ENCODE measurements around the gene RSPH6A. TPM values are rescaled to one million over a fixed set of nuclear protein-coding genes. Genes with fewer than 3 reads are reported as not detected.
A peak's percentile ranks its signal among the peaks of the same experiment; 100 is the strongest.

RSPH6A gene
- total RNA-seq, 1 experiment from 2014 or later, result not detected

DNA sequence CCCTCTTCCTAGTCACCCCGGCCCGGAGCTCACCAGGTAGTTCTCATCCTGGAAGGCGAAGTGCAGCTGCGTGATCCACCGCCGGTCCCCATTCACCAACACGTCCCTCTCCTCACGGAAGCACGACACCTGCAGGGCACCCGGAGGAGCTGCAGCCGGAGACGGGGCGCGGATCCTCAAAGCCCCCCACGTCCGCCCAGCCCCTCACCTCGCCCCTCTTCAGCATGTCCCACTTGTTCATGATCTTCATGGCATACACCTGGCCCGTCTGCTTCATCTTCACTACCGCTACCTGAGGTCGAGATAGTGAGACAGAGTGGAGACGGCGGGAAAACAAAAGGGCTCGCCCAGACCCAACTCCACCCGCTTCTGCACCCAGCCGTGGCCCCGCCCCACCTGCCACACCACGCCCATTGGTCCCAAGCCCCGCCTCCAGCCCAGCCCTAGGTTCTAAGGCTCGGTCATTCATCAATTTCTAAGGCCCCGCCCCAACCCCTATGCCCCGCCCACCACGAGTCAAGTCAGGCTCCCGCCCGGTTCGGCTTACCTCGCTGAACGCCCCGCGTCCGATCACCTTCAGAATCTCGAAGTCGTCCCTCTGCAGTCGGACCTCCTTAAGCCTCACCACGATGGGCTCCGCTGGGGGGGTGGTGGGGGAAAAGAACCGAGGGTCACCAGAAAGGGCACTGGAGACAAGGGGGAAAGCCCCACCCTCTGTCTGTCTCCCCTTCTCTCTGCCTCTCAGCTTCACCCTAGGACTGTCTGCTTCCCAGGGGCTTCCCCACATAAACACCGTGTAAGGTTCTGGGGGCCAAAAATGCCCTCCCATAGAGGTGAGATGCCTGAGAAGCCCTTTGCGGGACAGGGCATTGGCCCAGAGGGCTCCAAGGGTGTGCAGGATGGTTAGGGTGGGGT is 35.6 kb downstream of the RSPH6A start:
- no peak overlapping the region for H3K27ac ChIP-seq (ENCODE audit: low read length)
- peak; percentile 97 for DNase-seq
- no peaks in the 10 kb centered on the region for H3K9me2 ChIP-seq (replicated peaks; ENCODE audit: insufficient read depth, low read length)
- H4K20me1 ChIP-seq (ENCODE audit: insufficient read depth, low read depth, low read length), result peaks cover 10% of the 10 kb centered on the region; the same call in 1 of the 2 replicates
- H3K4me2 ChIP-seq (ENCODE audit: low read depth, low read length, poor library complexity, severe bottlenecking), result peak overlapping the region; percentile 58
- peak overlapping the region; percentile 44 for H3K9ac ChIP-seq (ENCODE audit: low read length)
- no peaks in the 10 kb centered on the region for H3K9me3 ChIP-seq (ENCODE audit: low read length)
- H3K36me3 ChIP-seq (ENCODE audit: insufficient read depth, low read length), result peaks cover 4% of the 10 kb centered on the region; the same call in 1 of the 2 replicates
- H2AFZ ChIP-seq (ENCODE audit: low read length), result no peak overlapping the region
- H3K27me3 ChIP-seq (ENCODE audit: low read length), result no peaks in the 10 kb centered on the region
- H3K4me1 ChIP-seq (ENCODE audit: low read length), result peaks cover 14% of the 10 kb centered on the region
- H3K4me3 ChIP-seq (ENCODE audit: low read length), result peak overlapping the region; percentile 38; the same call in 1 of the 2 replicates
- no peaks in the 10 kb centered on the region for H3K79me2 ChIP-seq (ENCODE audit: low read length)

GRCh38 chr19:45778010-45778661 is 37.0 kb downstream of the RSPH6A start:
- H3K79me2 ChIP-seq (ENCODE audit: low read length), result no peaks in the 10 kb centered on the region
- peaks cover 4% of the 10 kb centered on the region; the same call in 1 of the 2 replicates for H3K36me3 ChIP-seq (ENCODE audit: insufficient read depth, low read length)
- H3K9ac ChIP-seq (ENCODE audit: low read length), result no peak overlapping the region
- H3K4me1 ChIP-seq (ENCODE audit: low read length), result peaks cover 14% of the 10 kb centered on the region
- H3K27me3 ChIP-seq (ENCODE audit: low read length), result no peaks in the 10 kb centered on the region
- H2AFZ ChIP-seq (ENCODE audit: low read length), result no peak overlapping the region
- H4K20me1 ChIP-seq (ENCODE audit: insufficient read depth, low read depth, low read length), result peaks cover 6% of the 10 kb centered on the region; the same call in 1 of the 2 replicates
- no peaks in the 10 kb centered on the region for H3K9me3 ChIP-seq (ENCODE audit: low read length)
- no peak for DNase-seq
- H3K4me2 ChIP-seq (ENCODE audit: low read depth, low read length, poor library complexity, severe bottlenecking), result no peak overlapping the region
- no peak overlapping the region for H3K4me3 ChIP-seq (ENCODE audit: low read length)
- H3K27ac ChIP-seq (ENCODE audit: low read length), result no peak overlapping the region
- H3K9me2 ChIP-seq (replicated peaks; ENCODE audit: insufficient read depth, low read length), result no peaks in the 10 kb centered on the region

DNA sequence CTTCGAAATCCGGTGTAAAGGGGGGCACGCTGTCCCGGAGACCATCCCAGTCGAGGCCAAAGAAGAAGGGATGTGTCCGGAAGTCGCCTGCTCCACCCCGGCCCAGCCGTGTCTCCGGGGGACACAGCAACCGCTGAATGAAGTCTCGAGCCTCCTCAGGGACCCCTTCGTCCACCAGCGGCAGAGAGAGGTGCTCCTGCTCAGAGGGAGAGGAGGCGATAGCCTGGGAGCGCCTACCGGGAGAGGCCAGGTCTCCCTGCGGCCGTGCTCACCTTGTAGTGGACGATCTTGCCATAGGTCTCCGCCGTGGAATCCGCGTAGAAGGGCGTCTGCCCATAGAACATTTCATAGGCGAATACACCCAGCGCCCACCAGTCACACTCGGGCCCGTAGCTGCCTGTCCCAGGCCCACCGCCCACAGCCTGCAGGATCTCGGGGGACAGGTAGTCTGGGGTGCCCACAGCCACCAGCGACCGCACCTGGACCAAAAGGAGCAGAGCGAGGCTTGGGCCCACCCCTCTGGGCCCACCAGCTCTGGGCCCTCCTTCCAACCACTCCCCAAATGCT is 37.6 kb downstream of the RSPH6A start:
- Histone ChIP-seq H3K27me3 (ENCODE audit: low read length) (no peaks in the 10 kb centered on the region), H3K79me2 (ENCODE audit: low read length) (no peaks in the 10 kb centered on the region), H3K4me3 (ENCODE audit: low read length) (no peak overlapping the region), H3K9ac (ENCODE audit: low read length) (no peak overlapping the region), H3K4me2 (ENCODE audit: low read depth, low read length, poor library complexity, severe bottlenecking) (no peak overlapping the region), H3K27ac (ENCODE audit: low read length) (no peak overlapping the region), H2AFZ (ENCODE audit: low read length) (no peak overlapping the region), H4K20me1 (ENCODE audit: insufficient read depth, low read depth, low read length) (peaks cover 6% of the 10 kb centered on the region; the same call in 1 of the 2 replicates), H3K9me3 (ENCODE audit: low read length) (no peaks in the 10 kb centered on the region), H3K36me3 (ENCODE audit: insufficient read depth, low read length) (peaks cover 4% of the 10 kb centered on the region; the same call in 1 of the 2 replicates), H3K9me2 (replicated peaks; ENCODE audit: insufficient read depth, low read length) (no peaks in the 10 kb centered on the region), H3K4me1 (ENCODE audit: low read length) (peaks cover 14% of the 10 kb centered on the region)
- DNase-seq, result no peak

GRCh38 chr19:45774765-45775164 is 40.3 kb downstream of the RSPH6A start:
- peaks cover 4% of the 10 kb centered on the region; the same call in 1 of the 2 replicates for H3K36me3 ChIP-seq (ENCODE audit: insufficient read depth, low read length)
- H3K27me3 ChIP-seq (ENCODE audit: low read length), result no peaks in the 10 kb centered on the region
- peaks cover 21% of the 10 kb centered on the region for H3K4me1 ChIP-seq (ENCODE audit: low read length)
- 0 out of 2 replicates have a peak, but pooled peaks cover 3% of the 10 kb centered on the region for H4K20me1 ChIP-seq (ENCODE audit: insufficient read depth, low read depth, low read length)
- H2AFZ ChIP-seq (ENCODE audit: low read length), result no peak overlapping the region
- H3K9me3 ChIP-seq (ENCODE audit: low read length), result no peaks in the 10 kb centered on the region
- H3K9ac ChIP-seq (ENCODE audit: low read length), result no peak overlapping the region
- no peaks in the 10 kb centered on the region for H3K9me2 ChIP-seq (replicated peaks; ENCODE audit: insufficient read depth, low read length)
- no peak overlapping the region for H3K4me2 ChIP-seq (ENCODE audit: low read depth, low read length, poor library complexity, severe bottlenecking)
- H3K79me2 ChIP-seq (ENCODE audit: low read length), result no peaks in the 10 kb centered on the region
- H3K4me3 ChIP-seq (ENCODE audit: low read length), result no peak overlapping the region
- DNase-seq, result no peak
- H3K27ac ChIP-seq (ENCODE audit: low read length), result no peak overlapping the region

DNA sequence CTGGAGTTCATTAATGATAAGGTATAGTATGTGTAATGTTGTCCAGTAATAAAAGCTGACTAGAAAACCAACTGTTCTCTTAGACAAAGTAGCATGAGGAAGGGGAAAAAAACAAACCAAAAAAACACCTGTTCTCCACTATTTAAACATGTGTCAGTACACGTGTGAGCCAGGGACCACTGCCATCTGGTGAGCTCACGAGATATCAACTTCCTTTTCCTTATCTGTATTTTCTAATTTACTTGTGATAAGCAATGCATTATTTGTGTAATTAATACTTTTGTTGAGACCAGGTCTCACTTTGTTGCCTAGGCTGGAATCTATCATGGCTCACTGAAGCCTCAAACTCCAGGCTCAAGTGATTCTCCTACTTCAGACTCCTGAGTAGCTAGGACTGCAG is 41.7 kb downstream of the RSPH6A start:
- Histone ChIP-seq H3K4me2 (ENCODE audit: low read depth, low read length, poor library complexity, severe bottlenecking) (no peak overlapping the region), H3K27me3 (ENCODE audit: low read length) (no peaks in the 10 kb centered on the region), H3K36me3 (ENCODE audit: insufficient read depth, low read length) (peaks cover 4% of the 10 kb centered on the region; the same call in 1 of the 2 replicates), H3K9me3 (ENCODE audit: low read length) (no peaks in the 10 kb centered on the region), H2AFZ (ENCODE audit: low read length) (no peak overlapping the region), H3K9me2 (replicated peaks; ENCODE audit: insufficient read depth, low read length) (no peaks in the 10 kb centered on the region), H3K9ac (ENCODE audit: low read length) (no peak overlapping the region), H3K27ac (ENCODE audit: low read length) (no peak overlapping the region), H3K79me2 (ENCODE audit: low read length) (no peaks in the 10 kb centered on the region), H4K20me1 (ENCODE audit: insufficient read depth, low read depth, low read length) (0 out of 2 replicates have a peak, but pooled peaks cover 4% of the 10 kb centered on the region), H3K4me1 (ENCODE audit: low read length) (peaks cover 19% of the 10 kb centered on the region), H3K4me3 (ENCODE audit: low read length) (no peak overlapping the region)
- no peak for DNase-seq

DNA sequence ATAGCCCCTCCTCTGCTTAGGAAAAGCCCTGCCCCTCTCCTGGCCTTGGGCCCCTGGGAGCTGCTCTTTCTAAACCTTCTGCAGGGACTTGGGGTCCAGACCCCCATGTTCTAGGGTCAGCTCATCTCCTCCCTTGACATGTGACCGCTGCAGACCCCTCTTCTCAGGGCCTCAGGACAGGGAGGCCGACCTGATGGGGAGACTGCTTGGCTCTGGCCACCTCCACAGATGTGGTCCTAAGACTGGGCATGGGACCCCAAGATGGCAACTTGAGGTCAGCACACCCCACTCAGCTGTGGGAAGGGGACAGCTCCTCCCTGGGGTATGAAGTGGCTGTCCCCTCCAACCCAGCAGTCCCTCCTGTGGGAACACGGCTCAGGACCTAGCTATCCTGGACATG is 42.2 kb downstream of the RSPH6A start:
- Histone ChIP-seq H3K4me3 (ENCODE audit: low read length) (no peak overlapping the region), H3K79me2 (ENCODE audit: low read length) (no peaks in the 10 kb centered on the region), H3K9ac (ENCODE audit: low read length) (no peak overlapping the region), H3K9me3 (ENCODE audit: low read length) (no peaks in the 10 kb centered on the region), H3K4me1 (ENCODE audit: low read length) (peaks cover 23% of the 10 kb centered on the region), H3K9me2 (replicated peaks; ENCODE audit: insufficient read depth, low read length) (no peaks in the 10 kb centered on the region), H3K36me3 (ENCODE audit: insufficient read depth, low read length) (peaks cover 4% of the 10 kb centered on the region; the same call in 1 of the 2 replicates), H3K4me2 (ENCODE audit: low read depth, low read length, poor library complexity, severe bottlenecking) (no peak overlapping the region), H2AFZ (ENCODE audit: low read length) (no peak overlapping the region), H3K27me3 (ENCODE audit: low read length) (no peaks in the 10 kb centered on the region), H4K20me1 (ENCODE audit: insufficient read depth, low read depth, low read length) (0 out of 2 replicates have a peak, but pooled peaks cover 4% of the 10 kb centered on the region), H3K27ac (ENCODE audit: low read length) (no peak overlapping the region)
- DNase-seq, result no peak

DNA sequence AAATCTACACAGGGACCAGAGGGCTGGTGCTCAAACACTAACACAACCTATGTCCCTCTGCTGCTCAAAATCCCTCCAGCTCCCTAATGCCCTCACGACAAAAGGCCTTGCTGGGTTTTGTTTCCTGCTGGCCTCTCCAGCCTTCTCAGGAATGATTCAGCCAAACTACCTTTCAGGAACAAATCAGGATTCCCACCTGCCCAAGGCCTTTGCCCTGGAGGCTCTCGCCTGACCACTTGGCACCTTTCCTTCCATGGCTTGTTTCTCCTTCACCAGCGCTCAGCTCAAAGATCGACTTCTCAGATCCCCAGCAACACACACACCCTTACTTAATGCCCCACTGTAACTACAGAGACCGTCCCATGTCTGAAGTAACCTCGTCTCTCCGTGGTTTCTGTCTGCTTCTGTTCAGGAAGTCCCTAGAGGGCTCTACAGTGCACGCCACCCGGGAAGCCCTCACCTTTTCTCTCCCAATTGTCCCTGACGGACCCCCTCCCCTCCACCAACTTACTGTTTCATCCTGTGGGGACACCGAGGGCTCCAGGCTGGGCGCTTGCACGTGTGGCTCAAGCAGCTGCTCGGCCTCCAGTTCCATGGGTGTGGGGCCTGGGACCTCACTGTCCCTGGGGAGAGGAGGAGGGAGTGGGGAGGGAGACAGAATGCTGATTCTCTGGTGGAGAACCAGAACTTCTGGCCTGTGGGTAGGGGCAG is 42.8 kb downstream of the RSPH6A start:
- Histone ChIP-seq H2AFZ (ENCODE audit: low read length) (no peak overlapping the region), H3K9me2 (replicated peaks; ENCODE audit: insufficient read depth, low read length) (no peaks in the 10 kb centered on the region), H3K27me3 (ENCODE audit: low read length) (no peaks in the 10 kb centered on the region), H3K79me2 (ENCODE audit: low read length) (no peaks in the 10 kb centered on the region), H4K20me1 (ENCODE audit: insufficient read depth, low read depth, low read length) (0 out of 2 replicates have a peak, but pooled peaks cover 4% of the 10 kb centered on the region), H3K27ac (ENCODE audit: low read length) (no peak overlapping the region), H3K4me2 (ENCODE audit: low read depth, low read length, poor library complexity, severe bottlenecking) (no peak overlapping the region), H3K9me3 (ENCODE audit: low read length) (no peaks in the 10 kb centered on the region), H3K4me3 (ENCODE audit: low read length) (no peak overlapping the region), H3K9ac (ENCODE audit: low read length) (no peak overlapping the region), H3K4me1 (ENCODE audit: low read length) (peaks cover 24% of the 10 kb centered on the region), H3K36me3 (ENCODE audit: insufficient read depth, low read length) (no peaks in the 10 kb centered on the region; the same call in 1 of the 2 replicates)
- DNase-seq, result no peak

Measured in Karpas-422 (cell line).